Tibial artery (tissue), 4 donors: ENCODE data around the gene CACNA1D.
A peak's percentile ranks its signal among the peaks of the same experiment; 100 is the strongest.

Source experiments
- DNase-seq, 2 donors: peaks; one replicate each; pipeline ENCODE4 v3.0.0-alpha.2; 2019
- H3K27ac ChIP-seq, 2 donors: fragments of 200-600 bp; sonication (generic) in 1 of 2; 1 replicate in 1 of 2; 2 replicates in 1 of 2; pipeline ENCODE4 v1.5.1; 2018 to 2019; ENCODE audit warnings: mild to moderate bottlenecking in 1 of 2
- H3K27me3 ChIP-seq, 2 donors: fragments of 200-600 bp; sonication (generic) in 1 of 2; one replicate each; pipeline versions ENCODE4 v1.5.1 to v1.6.0; 2016 to 2019
- H3K36me3 ChIP-seq, 3 donors: fragments of 200-600 bp; sonication (generic) in 2 of 3; one replicate each; pipeline ENCODE4 v1.5.1; 2016 to 2019; ENCODE audit warnings: mild to moderate bottlenecking in 2 of 3
- H3K4me1 ChIP-seq, 4 donors: fragments of 200-600 bp; sonication (generic) in 2 of 4; 1 replicate in 3 of 4; 2 replicates in 1 of 4; pipeline ENCODE4 v1.5.1; 2016 to 2019
- H3K4me3 ChIP-seq, 2 donors: fragments of 200-600 bp; sonication (generic) in 1 of 2; 1 replicate in 1 of 2; 2 replicates in 1 of 2; pipeline ENCODE4 v1.5.1; 2018 to 2019; ENCODE audit warnings: mild to moderate bottlenecking in 2 of 2
- H3K9me3 ChIP-seq, 3 donors: fragments of 200-600 bp; sonication (generic) in 1 of 3; one replicate each; pipeline ENCODE4 v1.5.1; 2016 to 2019
- intact Hi-C: fragments of 100-400 bp; cut with DNase I; formaldehyde crosslinking; loops from one replicate; pipeline ENCODE4 v1.15.0; 2023; ENCODE audit warnings: low total_unique reads
- TF ChIP-seq, protein P1 (sequence below), 2 experiments: fragments of 200-600 bp in 1 of 2; fragments of 450-650 bp in 1 of 2; IDR thresholded peaks; one replicate each; pipeline ENCODE4 v1.5.1; 2017 to 2019; ENCODE audit warnings: antibody characterized with exemption in 2 of 2, mild to moderate bottlenecking in 1 of 2, moderate library complexity in 1 of 2

The CACNA1D gene

GRCh38 chr3:53709256-53709655 is 214.8 kb downstream of the CACNA1D start:
- H3K4me3 ChIP-seq = no peak overlapping the region
- H3K4me1 ChIP-seq = no peaks in the 10 kb centered on the region
- H3K27ac ChIP-seq = no peak overlapping the region
- TF ChIP-seq, protein P1, sequence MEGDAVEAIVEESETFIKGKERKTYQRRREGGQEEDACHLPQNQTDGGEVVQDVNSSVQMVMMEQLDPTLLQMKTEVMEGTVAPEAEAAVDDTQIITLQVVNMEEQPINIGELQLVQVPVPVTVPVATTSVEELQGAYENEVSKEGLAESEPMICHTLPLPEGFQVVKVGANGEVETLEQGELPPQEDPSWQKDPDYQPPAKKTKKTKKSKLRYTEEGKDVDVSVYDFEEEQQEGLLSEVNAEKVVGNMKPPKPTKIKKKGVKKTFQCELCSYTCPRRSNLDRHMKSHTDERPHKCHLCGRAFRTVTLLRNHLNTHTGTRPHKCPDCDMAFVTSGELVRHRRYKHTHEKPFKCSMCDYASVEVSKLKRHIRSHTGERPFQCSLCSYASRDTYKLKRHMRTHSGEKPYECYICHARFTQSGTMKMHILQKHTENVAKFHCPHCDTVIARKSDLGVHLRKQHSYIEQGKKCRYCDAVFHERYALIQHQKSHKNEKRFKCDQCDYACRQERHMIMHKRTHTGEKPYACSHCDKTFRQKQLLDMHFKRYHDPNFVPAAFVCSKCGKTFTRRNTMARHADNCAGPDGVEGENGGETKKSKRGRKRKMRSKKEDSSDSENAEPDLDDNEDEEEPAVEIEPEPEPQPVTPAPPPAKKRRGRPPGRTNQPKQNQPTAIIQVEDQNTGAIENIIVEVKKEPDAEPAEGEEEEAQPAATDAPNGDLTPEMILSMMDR (IDR thresholded peaks at IDR 0.05) = no peak
- peaks cover 0 to 2% of the 10 kb centered on the region in 2 donors for H3K27me3 ChIP-seq
- H3K36me3 ChIP-seq = no peaks in the 10 kb centered on the region
- intact Hi-C loops = loop anchor here (5.0 kb wide), 2 partner anchors 407 to 487 kb away; no protein-coding TSS in a partner anchor
- DNase-seq = no peak
- no peaks in the 10 kb centered on the region for H3K9me3 ChIP-seq

- Histone ChIP-seq H3K9me3 (no peaks in the 10 kb centered on the region), H3K27me3 (peaks cover 0 to 2% of the 10 kb centered on the region in 2 donors), H3K27ac (no peak overlapping the region), H3K36me3 (no peaks in the 10 kb centered on the region), H3K4me1 (no peaks in the 10 kb centered on the region), H3K4me3 (no peak overlapping the region)
- TF ChIP-seq, protein P1 (IDR thresholded peaks at IDR 0.05) = peak; percentile 77 to 79
- peak; percentile 60 to 71 for DNase-seq
- intact Hi-C loops = loop anchor here (5.0 kb wide), 2 partner anchors 408 to 488 kb away; no protein-coding TSS in a partner anchor
These were observed 215.7 kb downstream of the CACNA1D start for GRCh38 chr3:53709860-53710674.

- Histone ChIP-seq H3K27ac (no peak overlapping the region), H3K27me3 (peaks cover 0 to 2% of the 10 kb centered on the region in 2 donors), H3K36me3 (no peaks in the 10 kb centered on the region)
These were observed 217.0 kb downstream of the CACNA1D start for GRCh38 chr3:53711387-53711786.

GRCh38 chr3:53712817-53713388 is 218.5 kb downstream of the CACNA1D start:
- no peaks in the 10 kb centered on the region for H3K36me3 ChIP-seq
- TF ChIP-seq, protein P1 (IDR thresholded peaks at IDR 0.05) = no peak
- intact Hi-C loops = no loop called here
- no peaks in the 10 kb centered on the region for H3K9me3 ChIP-seq
- no peak overlapping the region for H3K27ac ChIP-seq
- DNase-seq = no peak
- no peaks in the 10 kb centered on the region for H3K4me1 ChIP-seq
- H3K4me3 ChIP-seq = no peak overlapping the region
- peaks cover 0 to 2% of the 10 kb centered on the region in 2 donors for H3K27me3 ChIP-seq

More at GRCh38 chr3:53711387-53711786, 217.0 kb downstream of the CACNA1D start:
- DNase-seq = no peak
- no peak overlapping the region for H3K4me3 ChIP-seq
- H3K9me3 ChIP-seq = no peaks in the 10 kb centered on the region
- intact Hi-C loops = no loop called here
- no peaks in the 10 kb centered on the region for H3K4me1 ChIP-seq
- TF ChIP-seq, protein P1 (IDR thresholded peaks at IDR 0.05) = no peak

DNA sequence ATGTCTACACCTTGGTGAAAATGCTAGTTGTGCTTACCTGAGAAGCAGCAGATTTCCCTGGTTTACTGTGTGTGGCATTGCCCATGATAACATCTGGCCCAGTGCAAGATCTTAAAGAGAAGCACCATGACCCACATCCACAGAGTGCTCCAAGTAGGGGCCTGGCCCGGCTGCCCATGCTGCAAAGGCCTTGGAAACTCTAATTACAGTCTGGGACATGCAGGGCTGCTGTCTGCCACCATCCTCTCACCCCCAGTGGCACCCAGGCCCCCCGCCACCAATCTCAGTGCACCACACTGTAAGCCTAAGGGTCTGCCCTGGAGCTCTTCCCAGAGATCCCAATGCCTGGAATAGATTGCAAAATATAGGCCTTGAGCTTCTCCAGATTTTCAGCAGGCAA is 219.2 kb downstream of the CACNA1D start:
- intact Hi-C loops = no loop called here
- H3K9me3 ChIP-seq = no peaks in the 10 kb centered on the region
- DNase-seq = no peak
- no peak overlapping the region for H3K27ac ChIP-seq
- H3K4me3 ChIP-seq = no peak overlapping the region
- no peaks in the 10 kb centered on the region for H3K36me3 ChIP-seq
- H3K27me3 ChIP-seq = peaks cover 0 to 2% of the 10 kb centered on the region in 2 donors
- no peaks in the 10 kb centered on the region for H3K4me1 ChIP-seq
- TF ChIP-seq, protein P1 (IDR thresholded peaks at IDR 0.05) = no peak
